RCC 7860 (cell line): ENCODE measurements around the gene RERE.

ENCODE experiments used
- DNase-seq: peaks from one replicate; pipeline ENCODE4 v3.0.0-alpha.2; 2015; ENCODE audit warnings: low spot score
- FAIRE-seq: peaks from 2 replicates; lab custom pipeline; 2012; peaks lifted over from hg19 to GRCh38; lab: Jason Lieb, UNC

RERE gene

DNA sequence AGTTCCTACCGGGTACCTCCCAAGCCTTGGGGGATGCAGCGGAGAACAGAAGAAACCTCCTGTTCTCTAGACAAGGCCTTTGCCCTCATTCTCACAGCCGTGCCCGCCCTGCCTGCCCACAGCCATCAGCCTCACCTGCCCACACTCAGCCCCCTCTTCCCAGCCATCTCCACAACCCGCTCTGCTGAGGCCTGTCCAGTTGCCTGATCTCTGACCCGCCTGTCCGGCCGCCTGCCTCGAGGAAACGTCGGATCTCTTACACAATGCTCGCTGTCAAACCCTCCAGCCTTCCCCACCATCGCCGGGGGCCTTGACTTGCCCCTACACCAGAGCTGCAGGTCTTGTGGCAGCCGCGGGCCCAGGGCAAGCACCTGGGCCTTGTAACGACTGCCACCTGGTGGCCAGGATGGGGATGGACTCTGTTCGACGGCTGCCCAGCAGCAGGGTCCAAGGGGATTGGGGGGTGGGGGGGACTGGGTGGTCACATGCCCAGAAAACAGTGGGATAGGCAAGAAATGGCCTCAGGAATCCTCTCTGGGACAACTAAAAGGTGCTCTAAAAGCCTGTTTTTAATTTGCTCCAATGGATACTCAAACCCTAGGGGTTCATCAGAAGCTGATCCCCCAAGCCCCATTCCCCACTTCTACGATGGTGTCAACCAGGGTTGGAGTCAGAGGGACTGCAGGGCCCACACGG lies 468.5 kb downstream of the RERE start:
- FAIRE-seq (no peak), DNase-seq (peak; percentile 49)

DNA sequence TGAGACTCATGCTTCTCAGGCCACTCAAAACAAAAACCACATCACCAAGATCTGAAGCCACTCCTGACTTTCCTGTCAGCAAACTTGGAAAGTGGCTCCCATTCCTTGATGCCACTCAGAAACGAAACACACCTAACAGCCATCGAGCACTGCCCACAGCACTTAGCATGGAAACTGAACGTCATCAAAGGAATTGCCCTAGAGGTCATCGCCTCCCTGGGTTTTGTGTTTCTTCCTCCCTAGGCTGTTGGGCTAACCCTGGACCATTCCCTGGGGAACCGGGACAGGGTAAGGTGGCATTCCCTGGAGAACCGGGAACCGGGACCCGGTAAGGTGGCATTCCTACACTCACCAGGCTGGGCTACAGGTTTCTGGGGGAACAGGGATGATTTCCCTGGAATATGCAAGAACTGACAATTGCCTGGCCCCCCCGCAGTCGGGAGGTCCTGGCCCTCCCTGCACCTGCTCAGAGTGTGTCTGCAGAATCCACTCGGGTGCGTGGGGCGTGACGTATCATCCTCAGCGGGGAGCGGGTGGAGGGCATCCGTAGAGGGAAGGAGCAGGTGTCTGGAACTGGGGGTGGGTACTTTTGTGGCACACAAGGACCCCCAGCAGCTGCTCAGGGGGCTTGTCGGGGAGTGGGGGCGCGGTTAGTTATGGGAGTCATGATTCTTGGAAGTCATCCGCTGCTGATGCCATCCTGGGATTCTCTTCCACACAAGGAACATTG lies 469.2 kb downstream of the RERE start:
- FAIRE-seq (no peak), DNase-seq (no peak)

DNA sequence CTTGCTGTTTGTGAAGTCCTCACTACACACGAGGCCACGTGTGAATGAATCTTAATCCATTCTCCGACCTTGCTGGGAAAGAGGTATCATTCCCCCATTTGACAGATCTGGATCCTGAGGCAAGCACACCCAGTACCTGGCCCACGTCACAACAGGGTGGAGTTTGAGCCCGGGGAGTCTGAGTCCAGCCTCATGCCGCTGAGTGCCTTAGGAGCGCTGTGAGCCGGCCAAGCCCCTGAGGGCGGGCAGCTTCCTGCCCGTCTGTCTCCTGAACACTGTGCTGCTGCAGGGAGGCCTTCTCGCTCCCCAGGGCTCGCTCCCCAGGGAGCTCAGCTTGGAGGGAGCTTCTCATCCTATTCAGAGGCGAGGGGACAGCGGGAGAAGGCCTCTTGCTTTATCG lies 469.8 kb downstream of the RERE start:
- FAIRE-seq (no peak), DNase-seq (no peak)

DNA sequence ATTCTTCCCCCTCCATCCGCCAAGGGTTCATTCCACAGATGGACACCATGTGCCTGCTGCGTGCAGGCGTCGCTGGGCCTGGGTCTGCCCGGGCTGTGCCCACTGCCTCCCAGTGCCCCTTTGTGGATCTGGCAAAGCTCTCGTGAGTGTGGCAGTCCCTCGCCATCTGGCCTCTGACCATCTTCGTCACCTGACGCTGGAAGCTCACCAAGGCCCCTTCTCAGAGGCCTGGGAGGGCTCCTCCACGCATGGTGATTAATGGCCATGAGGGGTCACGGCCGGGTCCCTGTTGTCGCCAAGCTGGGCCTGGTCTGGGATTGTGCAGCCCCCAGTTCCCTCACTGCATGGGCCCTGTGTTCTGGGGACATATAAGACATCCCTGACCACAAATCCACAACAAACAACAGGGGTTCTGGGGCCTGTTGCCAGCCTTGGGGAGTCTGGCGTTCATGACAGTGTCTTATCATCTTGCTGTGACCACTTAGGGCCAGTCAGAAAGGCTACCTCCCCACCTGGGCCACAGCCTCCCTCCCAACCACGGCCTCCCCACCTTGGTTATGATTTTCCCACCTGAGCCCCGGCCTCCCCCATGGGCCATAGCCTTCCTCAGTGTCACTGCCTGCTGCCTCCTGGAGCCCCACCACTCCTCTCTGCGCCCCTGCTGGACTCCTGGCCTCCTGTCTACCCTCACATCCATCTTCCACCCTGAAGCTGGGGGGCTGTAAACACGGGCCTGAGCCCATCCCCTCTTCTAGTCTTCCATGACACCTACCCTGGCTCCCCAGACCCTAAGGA lies 471.6 kb downstream of the RERE start:
- no peak for FAIRE-seq
- no peak for DNase-seq

DNA sequence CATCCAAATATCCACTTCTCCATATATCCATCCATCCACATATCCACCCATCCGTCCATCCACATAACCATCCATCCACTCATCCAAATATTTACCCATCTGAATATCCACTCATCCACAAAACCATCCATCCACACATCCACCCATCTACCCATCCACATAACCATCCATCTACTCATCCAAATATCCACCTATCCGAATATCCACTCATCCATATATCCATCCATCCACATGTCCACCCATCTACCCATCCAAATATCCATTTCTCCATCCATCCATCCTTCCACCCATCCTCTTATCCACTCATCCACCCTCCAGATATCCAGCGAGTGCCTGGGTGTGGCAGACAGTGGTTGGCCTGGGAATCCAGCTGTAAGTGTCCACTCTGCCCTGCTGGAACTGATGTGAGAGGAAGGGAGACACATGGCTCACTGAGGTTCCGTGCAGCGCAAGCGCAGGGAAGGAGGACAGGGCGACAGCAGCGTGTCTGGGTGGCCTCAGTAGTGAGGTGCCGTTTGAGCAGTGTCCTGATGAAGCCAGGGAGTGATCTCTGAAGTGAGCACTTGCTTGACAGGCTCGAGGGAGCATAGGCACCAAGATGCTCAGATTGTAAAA lies 472.4 kb downstream of the RERE start:
- DNase-seq (no peak), FAIRE-seq (no peak)

DNA sequence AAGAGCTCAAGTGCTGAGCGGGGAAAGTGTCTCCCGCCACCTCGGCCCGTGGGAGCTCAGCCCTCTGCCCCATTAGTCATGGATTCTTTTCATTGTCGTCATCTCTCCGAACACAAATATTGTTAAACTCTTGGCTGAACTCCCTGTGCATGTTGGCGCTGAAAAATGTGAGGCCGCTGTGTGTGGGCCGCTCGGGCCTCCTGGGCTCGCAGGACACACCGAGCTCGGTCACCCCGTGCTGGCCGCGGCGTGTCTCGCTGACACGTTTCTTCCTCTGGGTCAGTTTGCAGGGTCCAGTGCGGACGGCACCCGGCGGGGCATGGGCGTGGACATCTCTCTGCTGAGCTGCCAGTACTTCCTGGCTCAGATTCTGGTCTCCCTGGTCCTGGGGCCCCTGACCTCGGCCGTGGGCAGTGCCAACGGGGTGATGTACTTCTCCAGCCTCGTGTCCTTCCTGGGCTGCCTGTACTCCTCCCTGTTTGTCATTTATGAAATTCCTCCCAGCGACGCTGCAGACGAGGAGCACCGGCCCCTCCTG lies 473.9 kb downstream of the RERE start:
- peak; percentile 96 for DNase-seq
- peak; percentile 89 for FAIRE-seq

DNA sequence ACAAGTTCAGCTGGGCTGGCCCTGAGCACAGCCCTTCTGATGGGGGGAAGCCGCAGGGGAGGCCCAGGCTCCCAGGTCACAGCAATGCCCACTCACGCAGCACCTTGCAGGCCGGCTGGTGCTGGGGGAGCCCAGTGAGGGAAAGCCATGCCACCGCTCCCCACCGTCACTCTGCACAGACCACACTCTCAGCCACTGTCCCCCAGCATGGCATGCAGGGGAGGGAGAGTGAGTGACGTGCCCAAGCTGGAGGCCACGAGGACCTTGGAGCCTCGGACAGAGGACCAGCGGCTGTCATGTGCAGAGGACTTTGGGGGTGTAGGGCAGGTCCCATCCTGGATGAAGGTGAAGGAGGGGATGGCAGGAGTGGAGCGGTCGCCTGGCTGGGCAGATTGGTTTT lies 474.4 kb downstream of the RERE start:
- FAIRE-seq = no peak
- DNase-seq = no peak

DNA sequence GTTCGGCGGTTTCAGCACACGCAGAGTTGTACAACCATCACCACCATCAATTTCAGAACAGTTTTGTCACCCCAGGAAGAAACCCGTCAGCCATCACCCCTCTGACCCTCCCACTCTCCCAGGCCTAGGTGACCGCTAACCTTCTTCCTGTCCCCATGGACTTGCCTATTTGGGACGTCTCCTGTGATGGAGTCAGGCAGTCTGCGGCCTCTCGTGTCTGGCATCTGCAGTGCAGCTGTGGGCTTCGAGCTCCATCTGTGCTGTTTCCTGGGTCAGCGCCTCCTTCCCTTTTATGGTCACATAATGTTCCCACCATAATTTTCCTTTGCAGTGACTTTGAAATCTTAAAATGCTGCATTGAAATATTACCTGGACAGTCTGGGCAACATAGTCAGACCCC lies 475.1 kb downstream of the RERE start:
- DNase-seq (no peak), FAIRE-seq (no peak)

DNA sequence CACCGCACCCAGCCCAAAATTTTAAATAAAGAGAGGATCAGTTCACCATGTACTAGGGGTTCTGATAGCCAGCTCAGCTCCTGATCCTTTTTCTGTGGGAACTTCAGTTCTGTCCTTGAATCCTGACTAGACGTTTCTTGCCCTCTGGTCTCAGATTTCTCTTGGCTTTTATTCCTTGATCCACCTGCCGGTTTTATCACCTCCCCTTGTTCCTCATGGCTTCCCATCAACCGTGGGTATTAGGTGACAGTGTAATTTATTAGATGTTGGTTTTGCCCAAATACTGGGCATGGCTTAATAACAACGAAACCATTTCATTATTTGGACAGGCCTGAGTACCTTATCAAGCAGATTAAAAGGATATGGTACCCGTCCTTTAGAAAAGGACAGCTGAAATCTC lies 477.0 kb downstream of the RERE start:
- FAIRE-seq (no peak), DNase-seq (no peak)

DNA sequence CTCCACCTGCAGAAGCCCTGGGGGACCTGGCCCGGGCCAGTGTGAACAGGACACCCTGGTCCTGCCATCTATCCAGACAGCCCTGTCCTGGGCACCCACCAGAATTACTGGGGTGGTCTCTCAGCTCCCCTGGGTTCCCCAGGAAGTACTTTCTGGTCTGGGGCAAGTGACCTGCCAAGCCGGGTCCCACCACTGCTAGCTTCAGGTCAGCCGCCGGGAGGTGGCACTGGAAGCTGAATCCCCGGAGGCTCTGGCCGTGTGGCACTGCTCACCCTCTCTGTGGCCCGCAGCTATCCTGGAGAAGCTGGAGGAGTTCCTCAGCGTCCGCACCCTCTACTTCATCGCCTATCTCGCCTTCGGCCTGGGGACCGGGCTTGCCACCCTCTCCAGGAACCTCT lies 478.2 kb downstream of the RERE start:
- FAIRE-seq = no peak
- DNase-seq = no peak

DNA sequence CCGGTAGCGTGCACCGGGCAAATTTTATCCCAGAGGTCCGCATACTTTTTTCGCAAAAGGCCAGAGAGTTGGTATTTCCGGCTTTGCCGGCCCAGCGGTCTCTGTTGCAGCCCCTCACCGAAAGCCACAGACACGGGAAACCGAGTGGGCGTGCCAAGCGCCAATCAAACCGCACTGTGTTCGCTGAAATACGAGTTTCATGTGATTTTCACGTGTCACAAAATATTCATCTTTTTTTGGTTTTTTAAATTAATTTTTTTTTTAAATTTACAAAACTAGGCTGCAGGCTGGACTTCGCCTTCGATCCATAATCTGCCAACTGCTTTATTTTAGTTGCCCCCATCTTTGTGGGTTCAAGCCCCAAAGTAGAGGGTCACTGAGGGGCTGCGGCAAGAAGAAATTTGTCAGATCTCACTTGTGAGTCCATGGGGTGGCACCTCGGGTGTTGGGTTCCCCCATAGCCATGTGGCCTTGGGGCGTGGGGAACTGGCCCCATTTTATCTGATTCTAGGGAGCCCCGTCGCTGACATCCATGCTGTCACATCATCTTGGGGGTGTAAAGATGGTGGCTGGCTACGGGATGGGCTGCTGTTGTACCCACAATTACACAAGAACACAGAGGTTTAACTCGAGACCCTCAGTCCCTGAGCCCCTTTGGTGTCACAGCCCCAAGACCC lies 478.8 kb downstream of the RERE start:
- FAIRE-seq (no peak), DNase-seq (no peak)

DNA sequence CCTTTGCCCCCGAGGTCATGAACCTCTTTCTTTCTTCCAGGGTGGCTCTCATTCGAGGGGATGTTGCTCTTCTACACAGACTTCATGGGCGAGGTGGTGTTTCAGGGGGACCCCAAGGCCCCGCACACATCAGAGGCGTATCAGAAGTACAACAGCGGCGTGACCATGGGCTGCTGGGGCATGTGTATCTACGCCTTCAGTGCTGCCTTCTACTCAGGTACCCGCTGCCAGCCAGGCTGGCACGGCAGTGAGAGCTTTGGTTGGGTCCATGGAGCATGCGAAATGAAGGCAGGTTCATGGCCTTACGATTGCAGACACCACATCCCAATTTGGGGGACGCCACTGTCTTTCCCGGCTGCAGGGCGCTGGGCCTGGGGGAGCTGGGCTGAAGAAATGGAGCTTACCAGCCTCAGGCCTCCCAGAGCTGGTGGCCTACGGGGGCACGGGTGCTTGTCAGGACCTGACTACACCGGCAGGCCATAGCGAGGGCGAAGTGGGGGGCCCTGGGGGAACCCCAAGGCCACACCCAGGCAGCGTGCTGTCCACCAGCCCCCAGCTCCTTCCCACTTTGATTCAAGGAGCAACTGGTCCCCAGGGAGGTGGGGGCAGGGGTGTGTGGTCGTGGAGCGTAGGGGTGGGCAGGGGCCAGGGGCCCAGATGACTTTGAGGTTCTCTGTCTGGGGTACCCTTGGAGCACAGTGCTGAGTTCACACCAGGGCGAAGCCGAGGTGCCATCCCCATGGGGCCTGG lies 479.5 kb downstream of the RERE start:
- DNase-seq (no peak), FAIRE-seq (no peak)

DNA sequence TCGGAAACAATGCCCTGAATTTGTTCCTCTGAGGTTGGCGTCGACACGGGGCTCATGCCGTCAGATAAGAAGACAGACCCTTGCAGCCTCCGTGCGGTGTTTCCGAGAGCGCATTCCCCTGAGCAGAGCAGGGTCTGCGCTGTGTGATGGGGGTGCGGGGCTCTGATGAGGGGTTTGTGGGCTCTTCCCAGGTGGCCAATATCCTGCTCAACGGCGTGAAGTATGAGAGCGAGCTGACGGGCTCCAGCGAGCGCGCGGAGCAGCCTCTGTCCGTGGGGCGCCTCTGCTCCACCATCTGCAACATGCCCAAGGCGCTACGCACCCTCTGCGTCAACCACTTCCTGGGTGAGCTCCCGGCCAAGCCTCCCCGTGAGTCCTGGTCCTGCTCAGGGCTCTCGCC lies 482.2 kb downstream of the RERE start:
- FAIRE-seq (no peak), DNase-seq (no peak)

DNA sequence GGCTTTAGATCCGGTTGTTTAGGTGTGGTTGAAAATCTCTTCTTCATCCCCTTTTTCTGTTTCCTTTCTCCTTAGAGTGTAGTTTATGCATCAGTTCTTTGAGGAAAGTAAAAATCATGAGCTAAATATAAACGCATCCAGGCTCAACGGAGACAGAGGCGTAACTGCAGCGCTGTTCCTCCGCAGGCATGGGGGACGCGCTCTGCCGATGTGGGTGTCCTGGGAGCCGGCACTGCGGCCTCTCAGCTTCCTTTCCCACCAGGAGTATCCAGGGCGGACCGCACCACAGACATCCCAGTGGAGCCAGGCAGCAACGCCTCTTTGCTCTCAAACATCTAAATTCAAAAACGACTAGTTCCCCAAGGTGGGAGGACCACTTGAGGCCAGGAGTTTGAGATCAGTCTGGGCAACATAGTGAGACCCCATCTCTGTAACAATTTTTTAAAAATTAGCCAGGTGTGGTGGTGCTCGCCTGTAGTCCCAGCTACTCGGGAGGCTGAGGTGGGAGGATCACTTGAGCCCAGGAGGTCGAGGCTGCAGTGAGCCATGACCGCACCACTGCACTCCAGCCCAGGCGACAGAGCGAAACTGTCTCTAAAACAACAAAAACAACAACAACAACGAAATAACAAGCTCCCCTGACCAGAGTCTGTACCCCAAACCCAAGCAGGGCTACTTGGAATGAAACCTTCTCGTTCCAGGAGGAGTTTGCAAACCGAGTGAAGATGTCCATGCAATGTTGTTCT lies 483.2 kb downstream of the RERE start:
- FAIRE-seq = no peak

DNA sequence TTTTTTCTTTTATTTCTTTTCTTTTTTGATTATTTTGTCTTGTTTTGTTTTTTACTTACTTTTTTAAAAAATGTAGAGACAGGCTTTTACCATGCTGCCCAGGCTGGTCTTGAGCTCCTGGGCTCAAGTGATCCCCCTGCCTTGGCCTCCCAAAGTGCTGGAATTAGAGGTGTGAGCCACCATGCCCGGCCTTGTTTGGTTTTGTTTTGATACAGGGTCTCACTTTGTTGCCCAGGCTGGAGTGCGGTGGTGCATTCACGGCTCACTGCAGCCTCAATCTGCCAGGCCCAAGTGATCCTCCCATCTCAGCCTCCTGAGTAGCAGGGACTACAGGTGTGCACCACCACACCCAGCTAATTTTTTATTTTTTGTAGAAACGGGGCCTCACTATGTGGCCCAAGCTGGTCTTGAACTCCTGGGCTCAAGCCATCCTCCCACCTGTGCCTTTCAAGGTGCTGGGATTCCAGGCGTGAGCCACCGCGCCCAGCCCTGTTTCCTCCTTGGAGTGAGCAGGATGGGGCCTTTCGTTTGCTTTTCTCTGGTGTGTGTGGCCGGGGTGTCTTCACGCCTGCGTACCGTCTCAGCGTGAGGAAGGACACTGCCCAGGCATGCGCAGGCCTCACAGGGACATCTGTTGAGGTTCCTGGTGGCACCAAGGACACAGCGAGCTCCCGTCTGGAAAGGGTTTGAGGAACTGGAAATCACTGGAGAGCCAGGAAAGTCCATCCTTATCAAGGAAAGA lies 484.0 kb downstream of the RERE start:
- no peak for DNase-seq
- FAIRE-seq = no peak

More for the DNA sequence above, 483.2 kb downstream of the RERE start:
- DNase-seq = no peak

DNA sequence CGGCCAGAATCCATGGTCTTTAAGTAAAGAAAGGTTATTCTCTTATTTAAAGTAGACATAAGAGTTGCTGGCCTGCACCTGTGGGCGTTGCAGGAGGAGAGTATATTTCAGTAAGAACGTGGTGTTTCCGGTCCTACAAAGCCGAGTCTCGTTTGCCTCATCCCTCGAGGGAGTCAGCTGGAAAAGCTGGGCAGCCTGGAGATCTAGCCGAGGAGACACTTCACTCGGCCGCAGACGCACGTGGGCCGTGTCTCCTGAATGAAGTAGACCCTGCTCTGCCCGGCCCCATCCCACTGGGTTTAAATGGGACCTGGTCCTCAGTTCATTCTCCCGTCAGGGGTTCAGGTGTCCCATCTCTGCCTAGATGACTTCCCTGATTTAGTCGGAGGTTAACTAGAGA lies 484.6 kb downstream of the RERE start:
- DNase-seq = no peak
- FAIRE-seq = no peak

DNA sequence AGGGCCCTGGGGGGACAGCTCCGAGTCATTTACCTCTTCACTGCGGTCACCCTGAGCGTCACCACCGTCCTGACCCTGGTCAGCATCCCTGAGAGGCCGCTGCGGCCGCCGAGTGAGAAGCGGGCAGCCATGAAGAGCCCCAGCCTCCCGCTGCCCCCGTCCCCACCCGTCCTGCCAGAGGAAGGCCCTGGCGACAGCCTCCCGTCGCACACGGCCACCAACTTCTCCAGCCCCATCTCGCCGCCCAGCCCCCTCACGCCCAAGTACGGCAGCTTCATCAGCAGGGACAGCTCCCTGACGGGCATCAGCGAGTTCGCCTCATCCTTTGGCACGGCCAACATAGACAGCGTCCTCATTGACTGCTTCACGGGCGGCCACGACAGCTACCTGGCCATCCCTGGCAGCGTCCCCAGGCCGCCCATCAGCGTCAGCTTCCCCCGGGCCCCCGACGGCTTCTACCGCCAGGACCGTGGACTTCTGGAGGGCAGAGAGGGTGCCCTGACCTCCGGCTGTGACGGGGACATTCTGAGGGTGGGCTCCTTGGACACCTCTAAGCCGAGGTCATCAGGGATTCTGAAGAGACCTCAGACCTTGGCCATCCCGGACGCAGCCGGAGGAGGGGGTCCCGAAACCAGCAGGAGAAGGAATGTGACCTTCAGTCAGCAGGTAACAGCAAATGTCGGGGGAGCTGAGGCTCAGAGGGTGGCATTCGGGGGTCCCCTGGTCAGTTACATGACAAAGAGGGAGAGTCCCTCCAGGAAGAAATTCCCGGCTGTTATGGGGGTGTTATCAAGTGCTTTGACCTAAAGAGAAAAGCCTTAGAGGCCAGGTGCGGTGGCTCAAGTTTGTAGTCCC lies 486.9 kb downstream of the RERE start:
- no peak for DNase-seq
- no peak for FAIRE-seq

DNA sequence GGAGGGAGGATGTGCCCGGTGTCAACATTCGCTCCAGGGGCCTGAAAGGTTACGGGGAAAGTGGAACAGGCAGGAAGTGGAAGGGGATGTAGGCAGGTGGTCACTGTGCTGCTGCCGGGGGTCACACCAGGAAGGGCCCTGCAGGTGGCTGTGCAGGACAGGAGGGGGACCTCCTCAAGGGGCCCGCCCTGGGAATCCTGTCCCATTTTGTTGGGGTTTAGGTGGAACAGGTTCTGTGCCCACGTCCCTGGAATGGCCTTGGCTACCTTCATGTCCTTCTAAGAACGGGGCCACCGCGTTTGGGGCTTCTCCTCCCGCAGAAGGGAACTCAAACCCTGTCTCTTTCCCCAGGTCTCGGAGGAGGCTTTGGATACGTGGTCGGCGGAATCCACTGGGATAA lies 487.6 kb downstream of the RERE start:
- FAIRE-seq (no peak), DNase-seq (no peak)
